IMR-90 (cell line): Measurements from ENCODE around the gene ITGA4.

Experiments
- CEBPB ChIP-seq: IDR thresholded peaks from 2 replicates; pipeline ENCODE4 v1.6.1; 2012; ENCODE audit warnings: low read depth, low read length, improper control_type of control experiment
- FOS ChIP-seq: fragments of 150-350 bp; IDR thresholded peaks from 2 replicates; pipeline ENCODE4 v1.6.1; 2016; ENCODE audit warnings: low read depth, low read length
- MAZ ChIP-seq: IDR thresholded peaks from 2 replicates; pipeline ENCODE4 v1.6.1; 2012; ENCODE audit warnings: low read depth, mild to moderate bottlenecking, low read length, improper control_type of control experiment, moderate library complexity, borderline replicate concordance
- NFE2L2 ChIP-seq: fragments of 150-350 bp; IDR thresholded peaks from 2 replicates; pipeline ENCODE4 v1.6.1; 2016; ENCODE audit warnings: low read depth, mild to moderate bottlenecking, low read length
- POLR2A ChIP-seq: IDR thresholded peaks from 2 replicates; pipeline ENCODE4 v1.6.1; 2012; ENCODE audit warnings: mild to moderate bottlenecking, low read depth, low read length
- RFX5 ChIP-seq: IDR thresholded peaks from 2 replicates; pipeline ENCODE4 v1.8.0; 2012; ENCODE audit warnings: low read depth, mild to moderate bottlenecking, low read length, moderate library complexity
- TF ChIP-seq, protein P1 (sequence below): conservative IDR thresholded peaks from 2 replicates; pipeline ENCODE4 v1.5.1; 2012; ENCODE audit warnings: mild to moderate bottlenecking, low read depth, low read length, improper control_type of control experiment
- TF ChIP-seq, protein P2 (sequence below): fragments of 150-350 bp; IDR thresholded peaks from 2 replicates; pipeline ENCODE4 v1.6.1; 2016; ENCODE audit warnings: low read depth, mild to moderate bottlenecking, low read length, moderate library complexity, borderline replicate concordance
- TF ChIP-seq, protein P3 (sequence below): fragments of 150-350 bp; IDR thresholded peaks from 2 replicates; pipeline ENCODE4 v1.6.1; 2017; ENCODE audit warnings: mild to moderate bottlenecking, antibody characterized with exemption, low read length, low read depth

DNA sequence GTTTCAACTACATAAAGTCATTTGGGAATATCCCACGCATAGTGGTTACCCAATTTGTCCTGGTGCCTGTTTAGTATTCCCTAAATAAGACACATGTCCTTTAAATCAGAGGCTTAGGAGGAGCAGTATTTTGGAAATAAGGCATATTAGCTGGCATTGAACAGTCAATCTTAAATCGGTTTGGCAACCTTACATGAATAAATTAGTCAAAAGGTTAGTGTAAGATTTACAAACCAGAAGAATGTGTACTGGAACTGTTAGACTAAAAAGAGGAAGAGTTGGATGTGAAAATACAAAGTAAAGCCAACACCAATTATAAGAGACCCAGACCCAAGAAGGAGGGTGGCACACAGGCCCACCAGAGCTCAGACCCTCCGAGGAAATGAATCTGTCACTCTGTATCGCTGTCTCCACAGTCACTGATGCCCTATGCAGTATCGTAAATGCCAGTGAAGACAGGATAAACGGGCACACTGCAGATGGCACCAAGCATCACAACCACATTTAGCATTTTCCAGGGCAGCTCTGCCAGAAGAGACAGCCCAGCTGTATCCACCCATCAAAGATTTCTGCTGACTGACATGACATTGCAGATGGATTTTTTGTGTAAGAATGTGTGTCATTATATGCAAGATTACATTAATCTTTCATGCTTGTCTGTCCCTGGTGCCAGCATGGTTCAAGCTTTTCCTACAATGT, 109.3 kb downstream of the ITGA4 start:
- TF ChIP-seq, protein P1, sequence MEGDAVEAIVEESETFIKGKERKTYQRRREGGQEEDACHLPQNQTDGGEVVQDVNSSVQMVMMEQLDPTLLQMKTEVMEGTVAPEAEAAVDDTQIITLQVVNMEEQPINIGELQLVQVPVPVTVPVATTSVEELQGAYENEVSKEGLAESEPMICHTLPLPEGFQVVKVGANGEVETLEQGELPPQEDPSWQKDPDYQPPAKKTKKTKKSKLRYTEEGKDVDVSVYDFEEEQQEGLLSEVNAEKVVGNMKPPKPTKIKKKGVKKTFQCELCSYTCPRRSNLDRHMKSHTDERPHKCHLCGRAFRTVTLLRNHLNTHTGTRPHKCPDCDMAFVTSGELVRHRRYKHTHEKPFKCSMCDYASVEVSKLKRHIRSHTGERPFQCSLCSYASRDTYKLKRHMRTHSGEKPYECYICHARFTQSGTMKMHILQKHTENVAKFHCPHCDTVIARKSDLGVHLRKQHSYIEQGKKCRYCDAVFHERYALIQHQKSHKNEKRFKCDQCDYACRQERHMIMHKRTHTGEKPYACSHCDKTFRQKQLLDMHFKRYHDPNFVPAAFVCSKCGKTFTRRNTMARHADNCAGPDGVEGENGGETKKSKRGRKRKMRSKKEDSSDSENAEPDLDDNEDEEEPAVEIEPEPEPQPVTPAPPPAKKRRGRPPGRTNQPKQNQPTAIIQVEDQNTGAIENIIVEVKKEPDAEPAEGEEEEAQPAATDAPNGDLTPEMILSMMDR, result no peak
- TF ChIP-seq, protein P2, sequence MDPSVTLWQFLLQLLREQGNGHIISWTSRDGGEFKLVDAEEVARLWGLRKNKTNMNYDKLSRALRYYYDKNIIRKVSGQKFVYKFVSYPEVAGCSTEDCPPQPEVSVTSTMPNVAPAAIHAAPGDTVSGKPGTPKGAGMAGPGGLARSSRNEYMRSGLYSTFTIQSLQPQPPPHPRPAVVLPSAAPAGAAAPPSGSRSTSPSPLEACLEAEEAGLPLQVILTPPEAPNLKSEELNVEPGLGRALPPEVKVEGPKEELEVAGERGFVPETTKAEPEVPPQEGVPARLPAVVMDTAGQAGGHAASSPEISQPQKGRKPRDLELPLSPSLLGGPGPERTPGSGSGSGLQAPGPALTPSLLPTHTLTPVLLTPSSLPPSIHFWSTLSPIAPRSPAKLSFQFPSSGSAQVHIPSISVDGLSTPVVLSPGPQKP, result no peak
- TF ChIP-seq POLR2A, result no peak
- TF ChIP-seq, protein P3, sequence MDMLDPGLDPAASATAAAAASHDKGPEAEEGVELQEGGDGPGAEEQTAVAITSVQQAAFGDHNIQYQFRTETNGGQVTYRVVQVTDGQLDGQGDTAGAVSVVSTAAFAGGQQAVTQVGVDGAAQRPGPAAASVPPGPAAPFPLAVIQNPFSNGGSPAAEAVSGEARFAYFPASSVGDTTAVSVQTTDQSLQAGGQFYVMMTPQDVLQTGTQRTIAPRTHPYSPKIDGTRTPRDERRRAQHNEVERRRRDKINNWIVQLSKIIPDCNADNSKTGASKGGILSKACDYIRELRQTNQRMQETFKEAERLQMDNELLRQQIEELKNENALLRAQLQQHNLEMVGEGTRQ, result no peak
- no peak for TF ChIP-seq RFX5
- TF ChIP-seq FOS, result no peak
- TF ChIP-seq CEBPB, result no peak
- no peak for TF ChIP-seq NFE2L2
- no peak for TF ChIP-seq MAZ
